Putamen (tissue), 1 donor: ENCODE measurements around the gene CDK6.
"Not testable (repeated sequence)": the region's sequence is repeated elsewhere in the genome, so short reads cannot be mapped to it uniquely, and the experiment has no call there.

Source experiments
- DNase-seq: peaks from one replicate; pipeline ENCODE4 v3.0.0-alpha.2; 2016; ENCODE audit warnings: low spot score

CDK6 gene

GRCh38 chr7:92623544-92623943 is 212.8 kb downstream of the CDK6 start:
- no peak for DNase-seq

GRCh38 chr7:92622685-92623084 is 213.7 kb downstream of the CDK6 start:
- no peak for DNase-seq

- DNase-seq: no peak
Observed at GRCh38 chr7:92622030-92622429, 214.3 kb downstream of the CDK6 start.

GRCh38 chr7:92621561-92622023 is 214.8 kb downstream of the CDK6 start:
- DNase-seq: no peak

- DNase-seq: peak; percentile 83
Observed at GRCh38 chr7:92621026-92621540, 215.3 kb downstream of the CDK6 start.

- peak; percentile 76 for DNase-seq
Observed at GRCh38 chr7:92615861-92616260, 220.5 kb downstream of the CDK6 start.

GRCh38 chr7:92614660-92615174 is 221.7 kb downstream of the CDK6 start:
- peak; percentile 90 for DNase-seq

- no peak for DNase-seq
Observed at GRCh38 chr7:92613720-92614119, 222.7 kb downstream of the CDK6 start.

GRCh38 chr7:92613214-92613613 is 223.2 kb downstream of the CDK6 start:
- DNase-seq: no peak

- DNase-seq: no peak
Observed at GRCh38 chr7:92612501-92612900, 223.9 kb downstream of the CDK6 start.

- no peak for DNase-seq
Observed at GRCh38 chr7:92611735-92612134, 224.6 kb downstream of the CDK6 start.

- no peak for DNase-seq
Observed at GRCh38 chr7:92609921-92610518, 226.4 kb downstream of the CDK6 start.

GRCh38 chr7:92608380-92609322 is 227.7 kb downstream of the CDK6 start:
- no peak for DNase-seq

GRCh38 chr7:92606985-92607384 is 229.4 kb downstream of the CDK6 start:
- no peak for DNase-seq

GRCh38 chr7:92604517-92604916 is 231.9 kb downstream of the CDK6 start:
- DNase-seq: not testable (repeated sequence)

- DNase-seq: no peak
Observed at GRCh38 chr7:92603089-92603445, 233.3 kb downstream of the CDK6 start.

GRCh38 chr7:92602352-92603088 is 233.9 kb downstream of the CDK6 start:
- no peak for DNase-seq

- no peak for DNase-seq
Observed at GRCh38 chr7:92598310-92598981, 237.9 kb downstream of the CDK6 start.

- DNase-seq: no peak
Observed at GRCh38 chr7:92595281-92595680, 241.1 kb downstream of the CDK6 start.

GRCh38 chr7:92594746-92595145 is 241.6 kb downstream of the CDK6 start:
- no peak for DNase-seq

- DNase-seq: no peak
Observed at GRCh38 chr7:92590711-92591310, 245.6 kb downstream of the CDK6 start.
